GM12878 (cell line): ENCODE data around the gene S1PR4. TPM values are rescaled to one million over a fixed set of nuclear protein-coding genes. Genes with fewer than 3 reads are reported as not detected.
A peak's percentile ranks its signal among the peaks of the same experiment; 100 is the strongest.

Experiments used
- BACH1 ChIP-seq: fragments of 450-650 bp; IDR thresholded peaks from 2 replicates; pipeline ENCODE4 v1.6.1; 2017; ENCODE audit warnings: mild to moderate bottlenecking, borderline replicate concordance
- BHLHE40 ChIP-seq, 2 experiments: fragments of 450-650 bp in 1 of 2; IDR thresholded peaks; 2 replicates each; pipeline ENCODE4 v1.6.1; 2011 to 2017; ENCODE audit warnings: low read depth in 2 of 2, borderline replicate concordance in 1 of 2, improper control_type of control experiment in 1 of 2, low read length in 1 of 2, mild to moderate bottlenecking in 1 of 2
- BRCA1 ChIP-seq: IDR thresholded peaks from 2 replicates; pipeline ENCODE4 v1.6.1; 2011; ENCODE audit warnings: low read depth, low read length, improper control_type of control experiment
- CUX1 ChIP-seq: IDR thresholded peaks from 2 replicates; pipeline ENCODE4 v1.6.1; 2012; ENCODE audit warnings: improper control_type of control experiment, low read depth, low read length; ENCODE audit not compliant: insufficient replicate concordance
- IKZF1 ChIP-seq: fragments of 450-650 bp; conservative IDR thresholded peaks from 2 replicates; pipeline ENCODE4 v1.6.1; 2017; ENCODE audit warnings: antibody characterized with exemption, mild to moderate bottlenecking
- LARP7 ChIP-seq: fragments of 450-650 bp; IDR thresholded peaks from 2 replicates; pipeline ENCODE4 v1.6.1; 2017; ENCODE audit warnings: mild to moderate bottlenecking
- MYC ChIP-seq: IDR thresholded peaks from 2 replicates; pipeline ENCODE4 v1.6.1; 2011; ENCODE audit warnings: mild to moderate bottlenecking, low read length, moderate library complexity, inconsistent platforms; ENCODE audit not compliant: insufficient read depth, insufficient replicate concordance, insufficient read length, severe bottlenecking
- POLR2A ChIP-seq: IDR thresholded peaks from 2 replicates; pipeline ENCODE4 v1.6.1; 2011; ENCODE audit warnings: low read depth, mild to moderate bottlenecking, low read length
- POLR2AphosphoS5 ChIP-seq: IDR thresholded peaks from 2 replicates; pipeline ENCODE4 v1.6.1; 2011; ENCODE audit warnings: mild to moderate bottlenecking, low read length, inconsistent platforms
- POU2F2 ChIP-seq: IDR thresholded peaks from 3 replicates; pipeline ENCODE4 v1.6.1; 2011; ENCODE audit warnings: low read depth, mild to moderate bottlenecking, low read length, borderline replicate concordance
- ZNF384 ChIP-seq: IDR thresholded peaks from 2 replicates; pipeline ENCODE4 v1.6.1; 2012; ENCODE audit warnings: low read depth, mild to moderate bottlenecking, low read length, improper control_type of control experiment, borderline replicate concordance
- polyA plus RNA-seq, 11 experiments: library from polyadenylated mRNA; depleted of rRNA in 4 of 11; unstranded in 6 of 11; stranded (reverse) in 5 of 11; fragments of >200 nt; fragmentation: Nextera tagmentation in 4 of 11; fragmentation: Illumina TruSeq in 1 of 11; extraction: Ambion mirVana in 4 of 11; extraction: Trizol in 1 of 11; gene quantifications; 1 replicate in 1 of 11; 2 replicates in 10 of 11; pipeline versions ENCODE4 v1.2.1 to v1.2.3, GENCODE V29; 2011 to 2016; ENCODE audit warnings: inconsistent platforms in 2 of 11, missing spikeins in 2 of 11, low read depth in 1 of 11
- total RNA-seq, 4 experiments: library from RNA; depleted of rRNA in 3 of 4; stranded (reverse); fragments of >200 nt in 3 of 4; fragmentation: Illumina TruSeq in 1 of 4; extraction: Trizol in 1 of 4; gene quantifications; 2 replicates each; pipeline versions ENCODE4 v1.2.1 to v1.2.3, GENCODE V29; 2013 to 2021

Gene S1PR4
- total and polyA plus RNA-seq, 10 of the 15 experiments (the other 5 are each of a cell fraction or from before 2014, with no cell fraction given), result 0.19 to 57.7 (median 32.4) TPM; not detected in 1

GRCh38 chr19:3178973-3179738, 587 bp downstream of the S1PR4 start (continued):
- no peak for TF ChIP-seq POU2F2
- TF ChIP-seq POLR2A, result peak; percentile 41
- TF ChIP-seq BRCA1, result no peak
- no peak for TF ChIP-seq CUX1
- peak in 1 of 2 experiments; percentile 31; a peak in 1 of 4 replicates for TF ChIP-seq BHLHE40 (IDR thresholded peaks at IDR 0.05; ENCODE audit: borderline replicate concordance in 1 of 2, low read depth in 2 of 2, low read length in 1 of 2)
- peak; percentile 28; the same call in 1 of the 2 replicates for TF ChIP-seq BACH1
- 0 out of 2 replicates have a peak, but pooled peaks have one; percentile 42 for TF ChIP-seq POLR2AphosphoS5
- TF ChIP-seq MYC, result peak; percentile 57
- no peak; the same call in 1 of the 2 replicates for TF ChIP-seq LARP7
- TF ChIP-seq IKZF1, result peak; percentile 39; the same call in 1 of the 2 replicates
- no peak for TF ChIP-seq ZNF384
